ENCODE data around the gene MDFI. TPM values are rescaled to one million over a fixed set of nuclear protein-coding genes. Genes with fewer than 3 reads are reported as not detected.

Gene MDFI
- total RNA-seq, 1 donor from 2014 or later: 75.9 TPM

DNA sequence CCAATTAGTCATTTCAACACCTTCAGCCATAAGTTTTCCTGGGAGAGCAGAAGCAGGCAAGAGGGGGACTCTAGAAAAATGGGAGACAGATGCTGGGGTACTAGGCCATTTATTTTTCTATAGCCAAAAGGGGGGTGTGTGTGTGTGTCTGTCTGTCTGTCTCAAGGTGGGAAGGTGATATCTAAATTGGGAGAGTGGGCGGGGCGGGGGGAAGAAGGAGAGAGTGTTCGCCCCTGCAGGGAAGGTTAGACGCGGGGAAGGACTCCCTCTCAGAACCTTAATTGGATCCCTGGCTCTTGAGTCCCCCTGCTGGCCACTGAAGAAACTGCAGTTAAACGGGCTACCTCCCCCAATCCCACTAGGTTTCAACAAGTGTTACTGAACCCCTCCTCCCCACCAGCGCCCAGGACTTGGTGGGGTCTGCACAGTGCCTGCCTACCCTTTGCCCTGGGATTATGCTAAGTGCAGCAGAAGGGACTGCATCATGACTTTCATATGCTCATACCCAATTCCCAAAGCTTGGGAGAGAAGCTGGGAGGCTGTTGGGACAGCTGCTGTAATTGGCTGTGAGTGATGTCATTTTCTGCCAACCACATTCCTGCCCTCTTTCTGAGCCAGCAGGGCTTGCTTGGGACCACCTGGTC, 46.3 kb upstream of the MDFI start:
- no peak overlapping the region for H3K4me3 Mint-ChIP-seq (ENCODE audit: unreplicated experiment)
- peaks cover 25% of the 10 kb centered on the region for H3K36me3 Mint-ChIP-seq (ENCODE audit: unreplicated experiment)
- no peaks in the 10 kb centered on the region for H3K27me3 Mint-ChIP-seq (ENCODE audit: unreplicated experiment)
- H3K27ac Mint-ChIP-seq (ENCODE audit: unreplicated experiment): no peak overlapping the region
- H3K9me3 Mint-ChIP-seq (ENCODE audit: unreplicated experiment): no peaks in the 10 kb centered on the region
- peak; percentile 90 for DNase-seq (ENCODE audit: extremely low spot score, unreplicated experiment)
- no peaks in the 10 kb centered on the region for H3K4me1 Mint-ChIP-seq (ENCODE audit: unreplicated experiment)
- TF ChIP-seq, protein P1, sequence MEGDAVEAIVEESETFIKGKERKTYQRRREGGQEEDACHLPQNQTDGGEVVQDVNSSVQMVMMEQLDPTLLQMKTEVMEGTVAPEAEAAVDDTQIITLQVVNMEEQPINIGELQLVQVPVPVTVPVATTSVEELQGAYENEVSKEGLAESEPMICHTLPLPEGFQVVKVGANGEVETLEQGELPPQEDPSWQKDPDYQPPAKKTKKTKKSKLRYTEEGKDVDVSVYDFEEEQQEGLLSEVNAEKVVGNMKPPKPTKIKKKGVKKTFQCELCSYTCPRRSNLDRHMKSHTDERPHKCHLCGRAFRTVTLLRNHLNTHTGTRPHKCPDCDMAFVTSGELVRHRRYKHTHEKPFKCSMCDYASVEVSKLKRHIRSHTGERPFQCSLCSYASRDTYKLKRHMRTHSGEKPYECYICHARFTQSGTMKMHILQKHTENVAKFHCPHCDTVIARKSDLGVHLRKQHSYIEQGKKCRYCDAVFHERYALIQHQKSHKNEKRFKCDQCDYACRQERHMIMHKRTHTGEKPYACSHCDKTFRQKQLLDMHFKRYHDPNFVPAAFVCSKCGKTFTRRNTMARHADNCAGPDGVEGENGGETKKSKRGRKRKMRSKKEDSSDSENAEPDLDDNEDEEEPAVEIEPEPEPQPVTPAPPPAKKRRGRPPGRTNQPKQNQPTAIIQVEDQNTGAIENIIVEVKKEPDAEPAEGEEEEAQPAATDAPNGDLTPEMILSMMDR (IDR thresholded peaks at IDR 0.05): peak; percentile 89

DNA sequence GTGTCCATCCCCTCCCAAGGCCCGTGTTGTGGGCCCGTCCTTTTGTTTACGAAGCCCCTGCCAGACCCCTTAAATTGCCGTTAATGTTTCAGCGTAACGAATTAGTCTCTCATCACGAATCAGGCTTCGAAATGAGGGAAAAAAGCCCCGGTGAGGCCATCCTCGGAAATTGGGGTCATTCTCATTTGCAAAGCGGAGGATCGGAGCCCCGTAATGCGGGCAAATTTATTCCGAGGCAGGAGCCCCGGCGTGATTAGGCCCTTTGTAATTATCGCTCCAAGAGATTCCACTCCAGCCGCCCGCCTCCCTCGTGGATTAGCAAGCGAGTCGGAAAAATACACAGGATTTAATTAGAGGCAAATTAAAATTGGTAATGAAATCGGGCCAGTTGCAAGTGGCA, 44.9 kb upstream of the MDFI start:
- Mint-ChIP-seq H3K27me3 (ENCODE audit: unreplicated experiment) (no peaks in the 10 kb centered on the region), H3K4me1 (ENCODE audit: unreplicated experiment) (no peaks in the 10 kb centered on the region), H3K36me3 (ENCODE audit: unreplicated experiment) (peaks cover 22% of the 10 kb centered on the region), H3K4me3 (ENCODE audit: unreplicated experiment) (no peak overlapping the region), H3K9me3 (ENCODE audit: unreplicated experiment) (no peaks in the 10 kb centered on the region), H3K27ac (ENCODE audit: unreplicated experiment) (no peak overlapping the region)
- no peak for DNase-seq (ENCODE audit: extremely low spot score, unreplicated experiment)
- TF ChIP-seq, protein P1 (IDR thresholded peaks at IDR 0.05): no peak

DNA sequence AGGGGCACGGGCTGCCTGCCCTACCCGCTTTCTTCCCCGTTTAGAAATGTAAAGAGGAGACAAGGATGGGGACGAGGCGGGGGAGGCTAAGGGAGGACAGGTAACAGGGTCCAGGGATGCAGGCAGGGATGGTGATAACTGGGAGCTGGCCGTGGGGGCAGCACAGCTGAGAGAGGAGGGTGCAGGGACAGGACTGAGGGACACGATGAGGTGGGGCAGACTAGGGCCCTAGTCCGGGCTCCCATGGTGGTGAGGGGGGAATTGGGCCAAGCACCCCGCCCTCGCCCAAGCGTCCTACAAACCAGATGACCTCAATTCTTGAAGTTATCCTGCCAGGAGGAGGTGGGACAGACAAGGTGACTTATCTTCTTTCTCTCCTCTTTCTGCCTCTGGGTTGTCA, 44.4 kb upstream of the MDFI start:
- TF ChIP-seq, protein P1 (IDR thresholded peaks at IDR 0.05): no peak
- H3K4me3 Mint-ChIP-seq (ENCODE audit: unreplicated experiment): no peak overlapping the region
- no peak for DNase-seq (ENCODE audit: extremely low spot score, unreplicated experiment)
- H3K36me3 Mint-ChIP-seq (ENCODE audit: unreplicated experiment): peaks cover 20% of the 10 kb centered on the region
- H3K27ac Mint-ChIP-seq (ENCODE audit: unreplicated experiment): no peak overlapping the region
- H3K4me1 Mint-ChIP-seq (ENCODE audit: unreplicated experiment): no peaks in the 10 kb centered on the region
- no peaks in the 10 kb centered on the region for H3K27me3 Mint-ChIP-seq (ENCODE audit: unreplicated experiment)
- no peaks in the 10 kb centered on the region for H3K9me3 Mint-ChIP-seq (ENCODE audit: unreplicated experiment)

DNA sequence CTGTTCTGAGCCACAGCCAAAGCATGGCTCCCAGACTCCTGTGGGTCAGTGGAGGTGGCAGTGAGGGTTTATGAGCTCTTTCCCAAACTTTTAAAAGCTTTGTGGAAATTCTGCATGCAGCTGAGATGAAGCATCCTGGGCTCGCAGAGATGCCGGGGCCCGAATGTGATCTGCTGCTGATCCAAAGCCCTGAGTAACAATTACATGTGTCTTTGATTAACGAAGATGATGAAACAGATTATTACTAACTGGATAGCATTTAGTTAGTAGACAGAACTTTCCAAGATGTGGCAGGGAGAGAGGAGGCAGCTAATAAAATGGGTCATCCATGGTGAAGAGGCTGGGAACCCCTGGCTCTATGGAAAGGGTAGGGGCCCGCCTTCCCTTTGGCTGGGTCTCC, 43.9 kb upstream of the MDFI start:
- no peak overlapping the region for H3K4me3 Mint-ChIP-seq (ENCODE audit: unreplicated experiment)
- peaks cover 22% of the 10 kb centered on the region for H3K36me3 Mint-ChIP-seq (ENCODE audit: unreplicated experiment)
- H3K9me3 Mint-ChIP-seq (ENCODE audit: unreplicated experiment): no peaks in the 10 kb centered on the region
- H3K27me3 Mint-ChIP-seq (ENCODE audit: unreplicated experiment): no peaks in the 10 kb centered on the region
- H3K27ac Mint-ChIP-seq (ENCODE audit: unreplicated experiment): no peak overlapping the region
- TF ChIP-seq, protein P1 (IDR thresholded peaks at IDR 0.05): no peak
- no peak for DNase-seq (ENCODE audit: extremely low spot score, unreplicated experiment)
- no peaks in the 10 kb centered on the region for H3K4me1 Mint-ChIP-seq (ENCODE audit: unreplicated experiment)

DNA sequence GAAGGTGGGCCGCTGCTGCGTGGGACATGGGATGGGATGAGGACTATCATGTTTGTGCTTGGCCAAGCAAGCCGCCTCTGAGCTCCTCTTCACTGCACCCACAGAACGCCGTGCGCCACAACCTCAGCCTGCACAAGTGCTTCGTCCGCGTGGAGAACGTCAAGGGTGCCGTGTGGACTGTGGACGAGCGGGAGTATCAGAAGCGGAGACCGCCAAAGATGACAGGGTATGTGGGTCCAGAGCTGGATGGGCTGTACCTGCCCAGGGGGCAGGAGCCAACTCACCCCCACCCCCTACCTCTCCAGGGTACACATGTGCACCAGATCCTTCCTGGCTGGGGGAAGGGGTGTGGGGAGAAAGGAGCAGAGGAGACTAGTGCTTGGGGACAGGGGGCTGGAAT, 43.5 kb upstream of the MDFI start:
- H3K4me3 Mint-ChIP-seq (ENCODE audit: unreplicated experiment): no peak overlapping the region
- no peak overlapping the region for H3K27ac Mint-ChIP-seq (ENCODE audit: unreplicated experiment)
- H3K36me3 Mint-ChIP-seq (ENCODE audit: unreplicated experiment): peaks cover 23% of the 10 kb centered on the region
- TF ChIP-seq, protein P1 (IDR thresholded peaks at IDR 0.05): no peak
- no peaks in the 10 kb centered on the region for H3K27me3 Mint-ChIP-seq (ENCODE audit: unreplicated experiment)
- DNase-seq (ENCODE audit: extremely low spot score, unreplicated experiment): no peak
- H3K4me1 Mint-ChIP-seq (ENCODE audit: unreplicated experiment): no peaks in the 10 kb centered on the region
- no peaks in the 10 kb centered on the region for H3K9me3 Mint-ChIP-seq (ENCODE audit: unreplicated experiment)

All from osteocyte (in vitro differentiated cells).